Keratinocyte (primary cell): ENCODE data around the gene CLRN1. TPM values are rescaled to one million over a fixed set of nuclear protein-coding genes. Genes with fewer than 3 reads are reported as not detected.

Source experiments
- DNase-seq: peaks from one replicate; pipeline ENCODE4 v3.0.0-alpha.2; 2011; ENCODE audit warnings: low read depth, missing footprints, low spot score
- FAIRE-seq: peaks from 2 replicates; lab custom pipeline; 2011; peaks lifted over from hg19 to GRCh38; lab: Jason Lieb, UNC
- H2AFZ ChIP-seq: 2 replicates; pipeline ENCODE4 v1.6.0; 2012; ENCODE audit warnings: low read length, control low read depth, inconsistent platforms; ENCODE audit not compliant: control insufficient read depth
- H3K27ac ChIP-seq: 2 replicates; pipeline ENCODE4 v1.5.1; 2011; ENCODE audit warnings: low read length; ENCODE audit not compliant: control insufficient read depth, insufficient read depth
- H3K27me3 ChIP-seq: 3 replicates; pipeline ENCODE4 v1.6.0; 2011; ENCODE audit warnings: low read length; ENCODE audit not compliant: control insufficient read depth, insufficient read depth; ENCODE audit errors: extremely low read depth
- H3K36me3 ChIP-seq, 2 experiments: 2 replicates in 1 of 2; 3 replicates in 1 of 2; pipeline ENCODE4 v1.5.1; 2011; ENCODE audit warnings: low read length in 2 of 2, mild to moderate bottlenecking in 1 of 2; ENCODE audit not compliant: control insufficient read depth in 2 of 2, insufficient read depth in 2 of 2; ENCODE audit errors: extremely low read depth in 1 of 2
- H3K4me1 ChIP-seq: 3 replicates; pipeline ENCODE4 v1.5.1; 2011; ENCODE audit warnings: low read length; ENCODE audit not compliant: control insufficient read depth, insufficient read depth; ENCODE audit errors: extremely low read depth
- H3K4me2 ChIP-seq: 3 replicates; pipeline ENCODE4 v1.6.0; 2011; ENCODE audit warnings: low read depth, low read length; ENCODE audit not compliant: control insufficient read depth, insufficient read depth; ENCODE audit errors: extremely low read depth
- H3K4me3 ChIP-seq, 3 experiments: fragments of 200-600 bp in 1 of 3; sonication (generic) in 1 of 3; 2 replicates in 2 of 3; 3 replicates in 1 of 3; pipeline ENCODE4 v1.5.1; 2011 to 2016; ENCODE audit warnings: low read length in 3 of 3, mild to moderate bottlenecking in 3 of 3, control low read depth in 2 of 3, inconsistent platforms in 1 of 3, low read depth in 1 of 3, mixed read lengths in 1 of 3, mixed run types in 1 of 3, moderate library complexity in 1 of 3; ENCODE audit not compliant: control insufficient read depth in 2 of 3, insufficient read depth in 2 of 3; ENCODE audit errors: extremely low read depth in 1 of 3
- H3K79me2 ChIP-seq: 2 replicates; pipeline ENCODE4 v1.6.0; 2012; ENCODE audit warnings: low read length; ENCODE audit not compliant: control insufficient read depth, insufficient read depth
- H3K9ac ChIP-seq: 3 replicates; pipeline ENCODE4 v1.6.0; 2011; ENCODE audit warnings: low read length; ENCODE audit not compliant: control insufficient read depth, insufficient read depth; ENCODE audit errors: extremely low read depth
- H3K9me1 ChIP-seq: 3 replicates; pipeline ENCODE4 v1.6.0; 2011; ENCODE audit warnings: low read length; ENCODE audit not compliant: control insufficient read depth, insufficient read depth; ENCODE audit errors: extremely low read depth
- H3K9me3 ChIP-seq: 2 replicates; pipeline ENCODE4 v1.5.1; 2012; ENCODE audit warnings: low read depth, low read length; ENCODE audit not compliant: control insufficient read depth
- H4K20me1 ChIP-seq: 3 replicates; pipeline ENCODE4 v1.6.0; 2011; ENCODE audit warnings: low read length; ENCODE audit not compliant: control insufficient read depth, insufficient read depth; ENCODE audit errors: extremely low read depth
- CTCF ChIP-seq, 3 experiments: IDR thresholded peaks in 1 of 3; conservative IDR thresholded peaks in 1 of 3; optimal IDR thresholded peaks in 1 of 3; 2 replicates in 2 of 3; 3 replicates in 1 of 3; pipeline versions ENCODE3 to v1.5.1; 2011; ENCODE audit warnings: low read length in 3 of 3, mild to moderate bottlenecking in 3 of 3, moderate library complexity in 2 of 3, control low read depth in 1 of 3, inconsistent platforms in 1 of 3; ENCODE audit not compliant: insufficient read depth in 2 of 3; ENCODE audit errors: extremely low read depth in 1 of 3
- EZH2 ChIP-seq: IDR thresholded peaks from one replicate; pipeline ENCODE4 v1.6.1; 2012; ENCODE audit warnings: inconsistent platforms, mild to moderate bottlenecking, low read length, moderate library complexity
- dilution Hi-C: fragments of 300-500 bp; cut with MboI; formaldehyde crosslinking; loops from one replicate; pipeline ENCODE4 v1.7.0; 2020; ENCODE audit warnings: low sequenced_read_pairs; ENCODE audit not compliant: extremely low pct_ligation_motif_present
- polyA plus RNA-seq, 5 experiments: library from polyadenylated mRNA; depleted of rRNA in 3 of 5; stranded (reverse) in 3 of 5; stranded (forward) in 1 of 5; unstranded in 1 of 5; fragments of >200 nt; gene quantifications; 1 replicate in 1 of 5; 2 replicates in 3 of 5; 3 replicates in 1 of 5; pipeline versions ENCODE4 v1.2.1 to v1.2.3, GENCODE V29; 2011 to 2012; ENCODE audit warnings: missing spikeins in 2 of 5, low read depth in 1 of 5, low replicate concordance in 1 of 5

CLRN1 gene
- polyA plus RNA-seq, 1 donor (not counting 4 experiments of a cell fraction or from before 2014, with no cell fraction given), result not detected

DNA sequence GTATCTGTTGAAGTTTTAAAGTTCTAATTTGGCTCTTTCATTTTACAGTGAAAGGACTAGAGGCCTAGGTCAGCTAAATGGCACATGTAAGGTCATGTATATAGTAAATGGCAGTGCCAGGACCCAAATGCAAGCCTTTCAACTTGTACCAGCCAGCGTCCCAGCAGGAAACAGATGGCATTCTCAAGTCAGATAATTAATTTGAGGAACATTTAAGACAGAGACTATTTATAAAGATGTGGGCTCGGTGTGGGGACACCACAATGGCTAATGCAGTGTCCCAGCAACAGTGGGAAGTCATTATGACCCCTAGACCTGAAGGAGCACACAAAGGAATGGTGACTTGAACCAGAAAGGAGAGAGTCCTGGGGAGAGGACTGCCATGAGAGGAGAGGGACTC lies 73.4 kb downstream of the CLRN1 start:
- Histone ChIP-seq H3K36me3 (no peaks in the 10 kb centered on the region), H3K4me1 (no peaks in the 10 kb centered on the region), H2AFZ (no peak overlapping the region), H3K4me3 (no peak overlapping the region), H3K27ac (no peak overlapping the region), H3K27me3 (peaks cover 21% of the 10 kb centered on the region), H3K79me2 (no peaks in the 10 kb centered on the region), H3K9ac (no peak overlapping the region), H3K9me1 (no peaks in the 10 kb centered on the region), H3K9me3 (no peaks in the 10 kb centered on the region), H4K20me1 (no peaks in the 10 kb centered on the region), H3K4me2 (no peak overlapping the region)
- FAIRE-seq (no peak), DNase-seq (no peak)
- dilution Hi-C loops, result no loop called here
- TF ChIP-seq EZH2, result no peak
- no peak for TF ChIP-seq CTCF (optimal IDR thresholded peaks at IDR 0.05 in 1 of 3, IDR thresholded peaks at IDR 0.05 in 1 of 3, conservative IDR thresholded peaks at IDR 0.05 in 1 of 3; ENCODE audit: extremely low read depth in 1 of 3, insufficient read depth in 2 of 3, low read length in 3 of 3)

DNA sequence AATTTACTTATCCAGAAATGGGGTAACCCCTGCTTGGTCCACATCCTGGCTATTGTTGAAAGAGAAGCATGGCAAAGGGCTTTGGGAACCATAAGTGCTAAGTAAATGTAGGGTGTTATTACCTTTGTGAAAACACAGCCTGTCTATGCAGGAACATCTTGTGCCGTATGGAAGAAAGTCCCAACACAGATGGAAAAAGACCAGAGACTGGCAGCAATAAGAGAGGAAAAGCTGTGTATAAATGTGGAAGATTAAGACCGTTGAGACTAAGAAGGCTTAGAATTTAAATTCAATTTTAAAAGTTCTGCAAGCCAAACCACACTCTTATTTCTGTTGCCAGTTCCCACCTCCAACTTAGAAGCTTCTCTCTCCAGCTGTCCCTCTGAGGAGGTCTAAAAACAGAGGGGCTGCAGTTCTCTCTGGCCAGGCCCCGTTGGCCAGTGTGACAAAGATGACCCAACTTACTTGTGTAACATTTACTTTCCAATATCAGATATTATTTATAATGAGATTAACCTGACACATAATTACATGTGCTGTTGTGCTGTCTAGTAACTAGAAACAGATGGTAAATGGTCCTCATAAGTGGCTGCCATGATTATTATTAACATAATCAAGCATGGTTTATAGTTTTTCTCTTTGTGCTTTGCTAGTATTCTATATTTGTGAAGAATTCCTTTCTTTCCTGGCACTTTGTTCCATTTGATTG lies 74.3 kb downstream of the CLRN1 start:
- no peak overlapping the region for H3K27ac ChIP-seq
- H4K20me1 ChIP-seq, result no peaks in the 10 kb centered on the region
- H3K4me1 ChIP-seq, result no peaks in the 10 kb centered on the region
- dilution Hi-C loops, result no loop called here
- no peaks in the 10 kb centered on the region for H3K79me2 ChIP-seq
- no peak overlapping the region for H3K4me3 ChIP-seq
- no peak overlapping the region for H2AFZ ChIP-seq
- no peaks in the 10 kb centered on the region for H3K9me3 ChIP-seq
- TF ChIP-seq EZH2, result no peak
- no peak for TF ChIP-seq CTCF (optimal IDR thresholded peaks at IDR 0.05 in 1 of 3, IDR thresholded peaks at IDR 0.05 in 1 of 3, conservative IDR thresholded peaks at IDR 0.05 in 1 of 3; ENCODE audit: extremely low read depth in 1 of 3, insufficient read depth in 2 of 3, low read length in 3 of 3)
- no peaks in the 10 kb centered on the region for H3K9me1 ChIP-seq
- H3K27me3 ChIP-seq, result peaks cover 21% of the 10 kb centered on the region
- no peaks in the 10 kb centered on the region for H3K36me3 ChIP-seq
- DNase-seq (no peak), FAIRE-seq (no peak)
- no peak overlapping the region for H3K9ac ChIP-seq
- H3K4me2 ChIP-seq, result no peak overlapping the region
